HUES6 (cell line): ENCODE data around the gene GRIFIN.

ENCODE experiments used
- H3K27ac ChIP-seq: 2 replicates; pipeline ENCODE4 v1.7.0; 2013; ENCODE audit warnings: low read depth, mild to moderate bottlenecking, low read length, inconsistent platforms
- H3K27me3 ChIP-seq: 2 replicates; pipeline ENCODE4 v1.6.1; 2013; ENCODE audit warnings: low read length; ENCODE audit not compliant: control insufficient read depth, insufficient read depth
- H3K36me3 ChIP-seq: 2 replicates; pipeline ENCODE4 v1.6.1; 2013; ENCODE audit warnings: low read length; ENCODE audit not compliant: control insufficient read depth, insufficient read depth
- H3K4me1 ChIP-seq: 2 replicates; pipeline ENCODE4 v1.6.1; 2013; ENCODE audit warnings: low read length; ENCODE audit not compliant: control insufficient read depth, insufficient read depth
- H3K4me3 ChIP-seq: 2 replicates; pipeline ENCODE4 v1.5.1; 2013; ENCODE audit warnings: low read depth, low read length
- H3K9ac ChIP-seq: one replicate; pipeline ENCODE4 v1.6.1; 2013; ENCODE audit warnings: mild to moderate bottlenecking, low read length
- H3K9me3 ChIP-seq: 2 replicates; pipeline ENCODE4 v1.6.1; 2013; ENCODE audit warnings: low read depth, low read length; ENCODE audit not compliant: control insufficient read depth, insufficient read depth

The GRIFIN gene

DNA sequence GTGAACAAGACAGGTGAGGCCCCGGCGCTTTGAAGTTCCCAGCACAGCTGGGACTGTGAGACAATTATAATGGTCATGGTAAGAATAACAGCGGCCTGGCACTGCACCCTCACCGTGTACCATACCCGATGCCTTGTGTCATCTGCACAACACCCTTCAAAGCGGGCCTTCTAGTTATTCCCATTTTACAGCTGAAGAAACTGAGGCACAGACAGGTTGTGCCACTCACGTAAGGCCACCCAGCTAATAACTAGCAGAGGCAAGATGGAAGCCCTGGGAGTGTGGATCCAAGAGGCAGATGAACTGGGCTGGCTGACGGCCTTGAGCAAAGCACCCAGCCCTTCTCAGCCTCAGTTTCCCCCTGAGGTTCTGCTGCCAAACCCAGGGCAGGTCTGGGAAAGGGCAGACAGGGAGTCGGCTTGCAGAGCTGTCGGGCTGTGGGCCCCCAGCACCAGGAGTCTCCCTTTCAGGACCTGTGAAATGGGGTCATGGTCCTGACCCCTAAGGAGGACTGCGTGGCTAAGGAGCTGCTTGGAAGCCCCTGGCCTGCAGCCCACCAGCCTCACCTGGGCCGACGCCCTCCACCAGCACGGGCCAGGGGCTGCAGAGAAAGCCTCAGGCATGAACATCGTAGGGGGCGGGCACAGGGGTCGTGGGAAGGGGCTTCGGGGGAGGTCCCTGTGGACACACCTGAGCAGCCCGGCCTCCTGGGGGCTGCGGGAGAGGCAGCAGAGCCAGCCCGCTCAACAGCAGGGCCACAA lies 28.1 kb upstream of the GRIFIN start:
- Histone ChIP-seq H3K27ac (no peak overlapping the region), H3K36me3 (no peaks in the 10 kb centered on the region), H3K9me3 (no peaks in the 10 kb centered on the region), H3K27me3 (no peaks in the 10 kb centered on the region), H3K4me1 (peaks cover 22% of the 10 kb centered on the region), H3K9ac (no peak overlapping the region), H3K4me3 (no peak overlapping the region)

DNA sequence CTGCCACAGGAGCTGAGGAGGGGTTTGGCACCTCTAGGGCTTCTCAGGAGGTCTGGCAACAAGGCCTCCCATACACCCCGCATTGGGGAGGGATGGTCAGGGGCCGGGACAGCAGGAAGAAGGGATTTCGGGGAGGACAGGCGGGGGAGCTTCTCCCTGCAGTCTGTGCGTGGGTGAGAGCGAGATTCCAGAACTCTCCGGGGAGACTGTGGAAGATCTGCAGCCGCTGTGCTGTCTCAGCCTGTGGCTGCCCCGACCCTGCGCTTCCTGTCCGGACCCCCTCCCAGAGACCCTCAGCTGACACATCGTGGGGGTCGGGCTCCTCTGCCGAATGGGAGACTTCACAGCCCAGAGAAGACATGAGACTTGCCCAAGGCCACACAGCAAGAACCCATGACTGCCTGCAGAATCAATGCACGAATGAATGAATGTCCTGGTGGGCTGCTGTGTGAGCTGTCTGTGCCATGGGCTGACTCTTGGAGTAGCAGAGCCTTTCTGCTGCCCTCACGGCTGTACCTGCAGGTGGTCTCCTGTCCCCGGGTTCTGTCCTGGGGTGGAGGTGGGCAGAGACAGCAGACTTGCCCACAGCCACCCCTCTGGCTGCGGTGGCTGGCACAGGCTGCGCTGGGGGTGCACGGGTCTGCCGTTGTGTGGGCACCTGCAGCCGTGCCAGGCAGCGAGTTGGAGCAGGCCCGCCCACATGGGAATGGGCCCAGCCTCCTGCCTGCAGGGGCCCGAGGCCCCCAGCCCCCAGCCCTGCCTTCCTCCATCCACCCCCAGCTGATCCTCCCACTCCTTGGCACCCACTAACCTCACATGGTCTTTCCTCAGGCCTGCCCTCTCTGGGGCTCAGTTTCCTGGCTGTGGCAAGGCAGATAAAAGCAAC lies 27.1 kb upstream of the GRIFIN start:
- Histone ChIP-seq H3K9me3 (no peaks in the 10 kb centered on the region), H3K4me3 (no peak overlapping the region), H3K9ac (no peak overlapping the region), H3K4me1 (peaks cover 22% of the 10 kb centered on the region), H3K27ac (no peak overlapping the region), H3K27me3 (no peaks in the 10 kb centered on the region), H3K36me3 (no peaks in the 10 kb centered on the region)

DNA sequence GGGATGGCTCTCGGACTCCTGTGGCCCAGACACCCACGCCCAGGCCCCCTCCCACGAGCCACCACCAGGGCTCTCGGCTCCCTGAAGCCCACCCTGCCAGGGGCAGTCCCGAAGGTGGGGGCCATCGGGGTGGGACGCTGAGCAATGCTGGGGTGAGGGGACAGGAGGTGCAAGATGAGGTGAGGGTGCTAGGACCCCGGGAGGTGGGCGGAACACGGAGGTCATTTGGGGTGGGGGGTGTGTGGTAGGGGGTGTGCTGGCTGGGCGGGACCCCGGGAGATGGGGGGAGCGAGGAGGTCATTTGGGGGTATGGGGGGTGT lies 26.4 kb upstream of the GRIFIN start:
- Histone ChIP-seq H3K9me3 (no peaks in the 10 kb centered on the region), H3K27me3 (no peaks in the 10 kb centered on the region), H3K36me3 (no peaks in the 10 kb centered on the region), H3K4me3 (no peak overlapping the region), H3K27ac (no peak overlapping the region), H3K4me1 (peaks cover 26% of the 10 kb centered on the region), H3K9ac (no peak overlapping the region)

DNA sequence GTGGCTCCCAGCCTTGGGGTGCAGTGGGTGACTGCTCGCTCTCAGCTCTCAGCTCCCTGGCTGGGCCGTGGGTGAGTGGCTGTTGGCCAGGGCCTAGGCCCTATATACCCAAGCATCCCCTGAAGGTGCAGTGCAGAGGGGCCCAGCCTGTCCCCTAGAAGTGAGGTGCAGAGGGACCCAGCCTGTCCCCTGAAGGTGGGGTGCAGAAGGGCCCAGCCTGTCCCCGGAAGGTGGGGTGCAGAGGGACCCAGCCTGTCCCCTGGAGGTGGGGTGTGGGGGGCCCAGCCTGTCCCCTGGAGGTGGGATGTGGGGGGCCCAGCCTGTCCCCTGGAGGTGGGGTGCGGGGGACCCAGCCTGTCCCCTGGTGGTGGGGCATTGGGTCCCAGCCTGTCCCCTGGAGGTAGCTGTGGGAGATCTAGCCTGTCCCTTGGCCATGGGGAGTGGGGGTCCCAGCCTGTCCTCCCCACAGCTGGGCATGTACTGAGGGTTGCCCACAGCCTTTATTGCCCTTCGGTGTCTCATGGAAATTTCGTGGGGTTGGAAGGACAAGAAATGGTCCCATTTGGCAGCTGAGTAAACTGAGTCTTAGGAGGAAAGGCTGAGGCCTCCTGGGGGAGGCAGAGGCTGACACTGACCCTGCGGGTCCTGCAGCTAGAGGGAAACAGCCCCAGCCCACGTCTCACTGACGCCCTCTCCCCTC lies 25.9 kb upstream of the GRIFIN start:
- Histone ChIP-seq H3K9ac (no peak overlapping the region), H3K4me3 (no peak overlapping the region), H3K27ac (no peak overlapping the region), H3K27me3 (no peaks in the 10 kb centered on the region), H3K36me3 (no peaks in the 10 kb centered on the region), H3K4me1 (peaks cover 31% of the 10 kb centered on the region), H3K9me3 (no peaks in the 10 kb centered on the region)

DNA sequence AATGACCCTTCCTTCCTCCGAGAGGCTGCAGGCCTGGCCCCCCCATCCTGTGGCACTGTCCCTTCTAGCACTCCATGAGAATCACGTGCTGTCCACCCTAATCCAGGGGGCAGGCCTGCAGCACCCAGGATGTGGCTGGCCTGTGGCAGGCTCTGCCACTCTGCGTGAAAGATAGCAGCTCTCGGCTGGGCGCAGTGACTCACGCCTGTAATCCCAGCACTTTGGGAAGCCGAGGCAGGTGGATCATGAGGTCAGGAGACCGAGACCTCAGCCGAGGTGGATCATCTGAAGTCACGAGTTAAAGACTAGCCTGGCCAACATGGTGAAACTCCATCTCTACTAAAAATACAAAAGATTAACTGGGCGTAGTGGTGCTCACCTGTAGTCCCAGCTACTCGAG lies 24.5 kb upstream of the GRIFIN start:
- H3K9ac ChIP-seq, result no peak overlapping the region
- no peak overlapping the region for H3K27ac ChIP-seq
- H3K9me3 ChIP-seq, result no peaks in the 10 kb centered on the region
- H3K4me1 ChIP-seq, result peaks cover 36% of the 10 kb centered on the region
- no peaks in the 10 kb centered on the region for H3K27me3 ChIP-seq
- H3K36me3 ChIP-seq, result no peaks in the 10 kb centered on the region
- H3K4me3 ChIP-seq, result no peak overlapping the region

DNA sequence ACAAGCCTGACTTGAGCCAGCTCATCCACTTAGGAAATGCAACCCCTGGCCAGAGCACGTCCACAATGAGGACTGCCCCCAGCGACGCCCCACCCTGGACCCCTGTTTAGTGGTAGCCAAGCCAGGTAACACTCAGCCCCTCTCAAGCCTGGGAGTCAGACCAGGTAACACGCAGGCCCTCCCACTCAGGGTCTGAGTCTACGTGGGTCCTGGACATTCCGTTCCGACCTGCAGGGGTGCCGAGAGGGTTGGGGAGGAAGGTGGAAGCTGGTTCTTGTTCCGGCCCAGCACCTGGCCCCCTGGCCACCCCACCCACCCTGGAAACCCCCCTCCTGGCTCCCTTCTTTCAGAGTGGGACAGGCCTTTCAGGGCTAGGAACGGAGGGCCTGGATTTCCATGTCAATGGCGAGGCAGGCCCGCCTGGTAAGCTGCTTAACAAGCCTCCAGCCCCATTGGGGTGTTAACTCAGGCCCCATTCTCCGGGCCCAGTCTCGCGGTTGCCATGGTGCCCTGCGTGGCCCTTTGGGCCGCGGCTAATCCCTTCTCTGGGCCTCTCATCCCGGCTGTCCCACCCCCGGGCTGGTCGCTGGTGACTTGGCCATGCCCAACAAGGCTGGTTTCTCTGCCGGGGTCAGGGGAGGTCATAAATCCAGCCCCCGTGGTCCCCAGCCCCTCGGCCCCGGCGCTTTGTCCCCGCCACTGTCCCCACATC lies 23.7 kb upstream of the GRIFIN start:
- Histone ChIP-seq H3K4me1 (peaks cover 41% of the 10 kb centered on the region), H3K27ac (no peak overlapping the region), H3K9me3 (no peaks in the 10 kb centered on the region), H3K9ac (no peak overlapping the region), H3K4me3 (no peak overlapping the region), H3K36me3 (no peaks in the 10 kb centered on the region), H3K27me3 (no peaks in the 10 kb centered on the region)

DNA sequence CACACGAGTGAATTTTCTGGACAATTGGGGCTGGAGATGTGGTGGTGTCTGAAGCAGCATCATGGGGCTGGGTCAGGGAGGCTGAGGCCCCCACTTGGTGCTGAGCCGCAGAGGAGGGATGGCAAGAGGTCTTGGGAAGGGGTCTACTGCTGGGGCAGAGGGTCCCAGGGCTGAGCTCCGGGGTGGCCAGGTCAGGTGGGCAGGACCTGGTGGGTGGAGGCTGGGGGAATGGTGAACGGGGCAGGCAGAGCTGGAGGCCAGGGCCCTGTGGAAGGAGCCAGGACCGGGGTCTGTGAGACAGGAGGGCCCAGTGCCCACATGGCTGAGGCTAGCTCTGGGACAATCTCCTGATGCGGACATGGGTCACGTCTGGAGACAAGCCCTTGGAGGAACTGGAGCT lies 23.0 kb upstream of the GRIFIN start:
- H3K4me3 ChIP-seq, result no peak overlapping the region
- H3K27me3 ChIP-seq, result no peaks in the 10 kb centered on the region
- no peaks in the 10 kb centered on the region for H3K36me3 ChIP-seq
- H3K9ac ChIP-seq, result no peak overlapping the region
- no peak overlapping the region; the same call in 1 of the 2 replicates for H3K27ac ChIP-seq
- no peaks in the 10 kb centered on the region for H3K9me3 ChIP-seq
- peaks cover 41% of the 10 kb centered on the region for H3K4me1 ChIP-seq

DNA sequence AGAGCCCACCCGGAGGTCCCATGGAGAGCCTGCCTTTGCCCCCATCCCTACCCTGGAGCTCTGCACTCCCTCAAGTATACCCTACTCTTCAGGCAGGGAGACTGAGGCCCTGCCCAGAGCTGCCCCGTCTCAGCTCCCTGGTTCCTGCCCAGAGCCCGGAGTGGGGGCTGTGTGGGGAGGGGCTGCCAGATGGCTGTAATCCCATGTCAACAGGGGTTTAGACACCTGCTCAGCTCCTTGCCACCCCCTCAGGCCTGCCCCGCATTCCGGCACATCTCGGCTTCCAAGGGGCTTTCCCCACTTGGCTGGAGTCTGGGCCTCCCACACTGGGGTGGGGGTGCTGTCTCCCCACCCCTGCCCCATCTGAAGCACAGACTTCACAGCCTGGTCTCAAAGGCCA lies 22.5 kb upstream of the GRIFIN start:
- Histone ChIP-seq H3K27me3 (no peaks in the 10 kb centered on the region), H3K9me3 (no peaks in the 10 kb centered on the region), H3K27ac (no peak overlapping the region; the same call in 1 of the 2 replicates), H3K36me3 (no peaks in the 10 kb centered on the region), H3K4me3 (no peak overlapping the region), H3K9ac (no peak overlapping the region), H3K4me1 (peaks cover 41% of the 10 kb centered on the region)

DNA sequence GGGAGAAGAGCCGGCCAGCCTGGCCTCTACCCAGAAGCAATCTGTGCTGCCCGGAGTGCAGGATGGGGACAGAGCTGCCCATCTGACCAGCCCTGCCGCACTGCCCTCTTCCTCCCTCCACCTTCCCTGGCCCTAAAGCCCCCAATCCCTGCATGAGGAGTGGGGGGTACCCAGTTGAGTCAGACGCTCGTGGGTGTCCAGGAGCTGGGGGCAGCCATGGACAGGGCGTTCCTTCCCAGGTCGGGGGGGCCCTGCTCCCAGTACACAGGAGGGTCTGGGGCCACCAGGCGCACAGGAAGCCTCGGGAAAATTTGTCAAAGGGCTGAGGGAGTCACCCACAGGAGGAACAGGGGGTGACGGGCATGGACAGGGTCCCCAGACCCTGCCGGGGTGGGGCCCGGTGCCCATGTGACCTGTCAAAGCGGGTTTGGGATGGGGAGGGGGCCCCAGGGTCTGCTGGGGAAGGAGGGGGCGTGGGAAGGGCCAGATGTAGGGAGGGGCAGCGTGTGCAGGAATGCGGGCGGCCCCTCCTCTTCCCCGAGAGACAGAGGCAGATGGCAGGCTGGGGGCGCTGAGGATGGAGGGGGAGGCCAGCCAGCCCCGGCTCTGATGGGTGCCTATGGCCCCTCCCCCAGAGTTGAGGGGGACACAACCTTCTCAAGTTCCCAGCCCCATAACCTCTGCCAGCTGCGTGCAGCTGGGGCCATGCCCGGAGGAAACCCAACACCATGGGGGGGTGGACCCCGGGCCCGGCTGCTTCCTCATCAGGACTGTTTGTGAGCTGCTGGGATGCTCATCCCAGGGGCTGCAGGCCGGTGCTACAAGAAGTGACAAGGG lies 21.5 kb upstream of the GRIFIN start:
- Histone ChIP-seq H3K4me1 (peaks cover 41% of the 10 kb centered on the region), H3K4me3 (no peak overlapping the region), H3K9me3 (no peaks in the 10 kb centered on the region), H3K27ac (no peak overlapping the region), H3K9ac (no peak overlapping the region), H3K36me3 (no peaks in the 10 kb centered on the region), H3K27me3 (no peaks in the 10 kb centered on the region)

DNA sequence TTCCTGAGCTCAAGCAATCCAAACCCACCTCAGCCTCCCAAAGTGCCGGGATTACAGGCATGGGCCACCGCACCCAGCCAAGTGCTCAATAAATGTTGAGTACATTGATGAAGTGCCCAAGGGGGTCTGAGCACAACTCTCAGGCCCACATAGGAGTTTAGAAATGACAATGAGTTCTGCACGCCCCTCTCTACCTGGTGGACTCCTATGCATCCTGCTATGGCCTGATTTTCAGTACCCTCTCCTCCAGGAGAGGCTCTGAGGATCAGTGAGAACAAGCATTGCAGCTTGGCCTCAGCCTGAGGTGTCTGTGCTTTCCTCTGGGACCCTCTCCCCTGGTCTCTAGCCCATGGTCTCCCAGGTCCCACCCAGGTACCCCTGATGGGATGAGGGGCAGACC lies 20.9 kb upstream of the GRIFIN start:
- Histone ChIP-seq H3K36me3 (no peaks in the 10 kb centered on the region), H3K27ac (no peak overlapping the region), H3K27me3 (no peaks in the 10 kb centered on the region), H3K9me3 (no peaks in the 10 kb centered on the region), H3K4me3 (no peak overlapping the region), H3K9ac (no peak overlapping the region), H3K4me1 (peaks cover 41% of the 10 kb centered on the region)
